ENCODE measurements around the gene PPIP5K1. TPM values are rescaled to one million over a fixed set of nuclear protein-coding genes. Genes with fewer than 3 reads are reported as not detected.

The PPIP5K1 gene
- total RNA-seq, 1 experiment from 2014 or later, result 62.4 TPM

GRCh38 chr15:43510200-43511011 lies 79.6 kb downstream of the PPIP5K1 start:
- H2AFZ ChIP-seq (ENCODE audit: low read depth, low read length, poor library complexity, severe bottlenecking), result peak overlapping the region; percentile 73
- H3K9me2 ChIP-seq (ENCODE audit: insufficient read depth), result no peaks in the 10 kb centered on the region
- peak overlapping the region; percentile 99 for H3K4me2 ChIP-seq (ENCODE audit: low read length)
- no peaks in the 10 kb centered on the region for H3K36me3 ChIP-seq (ENCODE audit: control insufficient read depth in 1 of 2, insufficient read depth in 2 of 2, low read length in 2 of 2)
- ATAC-seq, result peak; percentile 93
- H3K79me2 ChIP-seq (ENCODE audit: insufficient read depth, low read length), result no peaks in the 10 kb centered on the region
- TSS peak; percentile 87 for BruUV-seq (replicated peaks)
- peak; percentile 93 for DNase-seq (ENCODE audit: low read depth, low spot score)
- CTCF ChIA-PET, result interaction anchor here (0.8 to 2.0 kb wide), 7 partner anchors 10 to 267 kb away, joined by 3 to 6 read pairs (median 4); partner anchors contain the start of genes ELL3 and TP53BP1
- H3K4me3 ChIP-seq (replicated peaks in 1 of 2; ENCODE audit: low read depth in 1 of 2, low read length in 2 of 2), result peak overlapping the region; percentile 69 to 79
- H3K9me3 ChIP-seq (ENCODE audit: control insufficient read depth in 1 of 2, insufficient read depth in 1 of 2, low read depth in 1 of 2, low read length in 2 of 2), result no peaks in the 10 kb centered on the region
- intact Hi-C loops (cut with micrococcal nuclease), result no loop called here
- no peaks in the 10 kb centered on the region for H4K20me1 ChIP-seq (ENCODE audit: insufficient read depth)
- H3K27me3 ChIP-seq (ENCODE audit: insufficient read depth, low read length), result no peaks in the 10 kb centered on the region
- POLR2A ChIA-PET, result interaction anchor here (0.6 to 1.7 kb wide), 4 partner anchors 17 to 1380 kb away, joined by 3 to 8 read pairs (median 4); partner anchors contain the start of genes TP53BP1, TUBGCP4 and ZSCAN29
- H3K27ac ChIP-seq (ENCODE audit: low read depth, low read length), result peak overlapping the region; percentile 73
- RAD21 ChIA-PET (ENCODE audit: low non-redundant PET in 1 of 2, low total read pairs in 2 of 2, uncharacterized antibody in 2 of 2, unreplicated experiment in 2 of 2), result interaction anchor here in 1 of 2 experiments (0.5 to 0.6 kb wide), 2 partner anchors 307 to 1670 kb away, joined by 3 read pairs; no protein-coding TSS in a partner anchor
- peaks cover 21 to 25% of the 10 kb centered on the region in 2 experiments for H3K4me1 ChIP-seq (ENCODE audit: control insufficient read depth in 1 of 2, insufficient read depth in 2 of 2, low read length in 2 of 2)
- H3K9ac ChIP-seq (ENCODE audit: low read length), result peak overlapping the region; percentile 81
- TF ChIP-seq FOSL1 (IDR thresholded peaks at IDR 0.05; ENCODE audit: low read depth), result no peak
- TF ChIP-seq JUND (IDR thresholded peaks at IDR 0.05), result no peak
- no peak for TF ChIP-seq EZH2phosphoT487 (IDR thresholded peaks at IDR 0.05; ENCODE audit: borderline replicate concordance)
- peak; percentile 65 for TF ChIP-seq POLR2AphosphoS5 (IDR thresholded peaks at IDR 0.05; ENCODE audit: low read depth, low read length)
- TF ChIP-seq CBX3 (IDR thresholded peaks at IDR 0.05; ENCODE audit: low read depth), result no peak
- TF ChIP-seq ATF3 (IDR thresholded peaks at IDR 0.05), result no peak
- no peak for TF ChIP-seq ZBTB33 (IDR thresholded peaks at IDR 0.05; ENCODE audit: extremely low read depth, insufficient replicate concordance, low read length)
- peak; percentile 77 for TF ChIP-seq TCF7L2 (IDR thresholded peaks at IDR 0.05; ENCODE audit: borderline replicate concordance, extremely low read depth, insufficient read depth, insufficient read length)
- TF ChIP-seq YY1 (IDR thresholded peaks at IDR 0.05; ENCODE audit: extremely low read depth, insufficient replicate concordance, low read depth, low read length), result peak; percentile 24
- TF ChIP-seq CEBPB (IDR thresholded peaks at IDR 0.05; ENCODE audit: low read depth), result no peak
- TF ChIP-seq REST (IDR thresholded peaks at IDR 0.05; ENCODE audit: low read depth), result no peak
- no peak for TF ChIP-seq ELF1 (IDR thresholded peaks at IDR 0.05; ENCODE audit: borderline replicate concordance, low read depth)
- TF ChIP-seq RAD21 (IDR thresholded peaks at IDR 0.05; ENCODE audit: low read depth), result no peak
- peak; percentile 28 for TF ChIP-seq POLR2A (IDR thresholded peaks at IDR 0.05; ENCODE audit: borderline replicate concordance, extremely low read depth, insufficient read depth, insufficient read length)
- no peak for TF ChIP-seq ZNF274 (IDR thresholded peaks at IDR 0.05; ENCODE audit: low read depth, low read length)
- TF ChIP-seq EGR1 (IDR thresholded peaks at IDR 0.05; ENCODE audit: low read depth), result peak; percentile 31; the same call in 1 of the 2 replicates
- 0 out of 6 replicates have a peak, but pooled peaks of 1 of the 3 experiments have one; percentile 18 for TF ChIP-seq CTCF (IDR thresholded peaks at IDR 0.05 in 2 of 3, conservative IDR thresholded peaks at IDR 0.05 in 1 of 3; ENCODE audit: borderline replicate concordance in 1 of 3, insufficient read depth in 1 of 3, low read depth in 2 of 3, low read length in 2 of 3)
